Heart left ventricle (tissue), 16 donors: ENCODE results near the gene PPFIA2. TPM values are rescaled to one million over a fixed set of nuclear protein-coding genes. Genes with fewer than 3 reads are reported as not detected.

ENCODE experiments used
- ATAC-seq, 4 donors: fragments of 200-7000 bp; cut with Tn5 transposase; one replicate each; pipeline ENCODE4 v1.9.1; 2020 to 2022; ENCODE audit warnings: moderate library complexity in 4 of 4, mild to moderate bottlenecking in 3 of 4, moderate number of reproducible peaks in 1 of 4
- DNase-seq, 5 donors: peaks; one replicate each; pipeline ENCODE4 v3.0.0-alpha.2; 2020
- H3K27ac ChIP-seq, 12 donors: fragments of 200-600 bp; sonication (generic) in 4 of 12; one replicate each; pipeline versions ENCODE4 v1.5.0 to v1.8.0; 2016 to 2022; ENCODE audit warnings: mild to moderate bottlenecking in 2 of 12
- H3K27me3 ChIP-seq, 9 donors: fragments of 200-600 bp; sonication (generic) in 2 of 9; one replicate each; pipeline versions ENCODE4 v1.5.1 to v1.8.0; 2016 to 2022; ENCODE audit warnings: mild to moderate bottlenecking in 3 of 9
- H3K36me3 ChIP-seq, 9 donors: fragments of 200-600 bp; sonication (generic) in 2 of 9; one replicate each; pipeline versions ENCODE4 v1.5.0 to v1.8.0; 2018 to 2022; ENCODE audit warnings: mild to moderate bottlenecking in 2 of 9
- H3K4me1 ChIP-seq, 12 donors: fragments of 200-600 bp; sonication (generic) in 4 of 12; one replicate each; pipeline versions ENCODE4 v1.5.0 to v1.8.0; 2016 to 2022; ENCODE audit warnings: mild to moderate bottlenecking in 3 of 12
- H3K4me3 ChIP-seq, 12 donors: fragments of 200-600 bp; sonication (generic) in 4 of 12; one replicate each; pipeline versions ENCODE4 v1.5.0 to v1.8.0; 2017 to 2022; ENCODE audit warnings: mild to moderate bottlenecking in 9 of 12, moderate library complexity in 4 of 12
- H3K9me3 ChIP-seq, 12 donors: fragments of 200-600 bp; sonication (generic) in 4 of 12; one replicate each; pipeline versions ENCODE4 v1.5.0 to v1.8.0; 2016 to 2022; ENCODE audit warnings: mild to moderate bottlenecking in 1 of 12
- POLR2A ChIP-seq, 2 donors: fragments of 450-650 bp; IDR thresholded peaks; one replicate each; pipeline ENCODE4 v1.6.1; 2017; ENCODE audit warnings: antibody characterized with exemption in 2 of 2, mild to moderate bottlenecking in 2 of 2, moderate library complexity in 2 of 2
- WGBS, 4 donors: extraction: QIAGEN DNeasy Blood & Tissue Kit in 2 of 4; methylation state at CpG; one replicate each; pipeline versions ENCODE4 v1.1.5 to v1.1.7; 2013 to 2018; 5-methylcytosine and 5-hydroxymethylcytosine counted together
- intact Hi-C, 10 donors: fragments of 100-400 bp; cut with DNase I; formaldehyde crosslinking; loops; one replicate each; pipeline versions ENCODE4 v1.11.1 to v1.14.2; 2022
- polyA plus RNA-seq, 2 donors: library from polyadenylated mRNA; stranded (reverse); fragments of 200-250 nt; gene quantifications; one replicate each; pipeline ENCODE4 v1.2.3, GENCODE V29; 2013
- total RNA-seq, 9 donors: library from RNA; depleted of rRNA in 2 of 9; stranded (reverse); fragments of >200 nt in 2 of 9; fragmentation: NEBNext Ultra II Directional in 3 of 9; extraction: Animal tissue kit (Norgen Biotek cat#: 25700) in 3 of 9; gene quantifications; one replicate each; pipeline versions ENCODE4 v1.1.0 to v1.2.4, GENCODE V29; 2016 to 2023
- TF ChIP-seq, protein P1 (sequence below), 12 donors: fragments of 200-600 bp; sonication (generic) in 4 of 12; IDR thresholded peaks; one replicate each; pipeline versions ENCODE4 v1.5.0 to v1.8.0; 2018 to 2022; ENCODE audit warnings: antibody characterized with exemption in 12 of 12, mild to moderate bottlenecking in 5 of 12
- donor health status: ischemic (EF 13 %, LVEDD 7.1; RV severe dilation, severe dysfunction).
- donor health status: healthy with polysubstance abuse.
- donor health status: DM: no; HTN: yes; CAD: no.
- donor health status: DM: no; HTN: no; CAD: no.
- donor health status: ischemic (EF 25% LVEDD 6.9; RV normal size, moderate dysfunction).
- donor health status: ischemic (EF 25% LVEDD 5.7; RV mildly dilated, moderate dysfunction).
- donor health status: healthy.
- donor health status: DM: yes; HTN: yes; CAD: no.
- donor health status: ischemic (EF 35%, LVEDD 5.7; RV mildly dilated, moderate dysfunction).
- donor health status: nonischemic (EF 11% LVEDD 7.7; RV severe dilation, severe dysfunction).
- donor health status: DM: yes; HTN: yes; CAD: no.
- donor health status: PGD.
- donor health status: ischemic (EF 29% LVEDD 5.4; RV normal size, mild dysfunction).
- donor health status: nonischemic (EF 23%, LVEDD 6.1; RV moderate dilation, normal function).

PPFIA2 gene
- total and polyA plus RNA-seq, 11 donors, result 0.08 to 1.3 (median 0.49) TPM; not detected in 3

GRCh38 chr12:81329085-81329484, 430.1 kb downstream of the PPFIA2 start:
- TF ChIP-seq POLR2A (IDR thresholded peaks at IDR 0.05), result no peak
- TF ChIP-seq, protein P1, sequence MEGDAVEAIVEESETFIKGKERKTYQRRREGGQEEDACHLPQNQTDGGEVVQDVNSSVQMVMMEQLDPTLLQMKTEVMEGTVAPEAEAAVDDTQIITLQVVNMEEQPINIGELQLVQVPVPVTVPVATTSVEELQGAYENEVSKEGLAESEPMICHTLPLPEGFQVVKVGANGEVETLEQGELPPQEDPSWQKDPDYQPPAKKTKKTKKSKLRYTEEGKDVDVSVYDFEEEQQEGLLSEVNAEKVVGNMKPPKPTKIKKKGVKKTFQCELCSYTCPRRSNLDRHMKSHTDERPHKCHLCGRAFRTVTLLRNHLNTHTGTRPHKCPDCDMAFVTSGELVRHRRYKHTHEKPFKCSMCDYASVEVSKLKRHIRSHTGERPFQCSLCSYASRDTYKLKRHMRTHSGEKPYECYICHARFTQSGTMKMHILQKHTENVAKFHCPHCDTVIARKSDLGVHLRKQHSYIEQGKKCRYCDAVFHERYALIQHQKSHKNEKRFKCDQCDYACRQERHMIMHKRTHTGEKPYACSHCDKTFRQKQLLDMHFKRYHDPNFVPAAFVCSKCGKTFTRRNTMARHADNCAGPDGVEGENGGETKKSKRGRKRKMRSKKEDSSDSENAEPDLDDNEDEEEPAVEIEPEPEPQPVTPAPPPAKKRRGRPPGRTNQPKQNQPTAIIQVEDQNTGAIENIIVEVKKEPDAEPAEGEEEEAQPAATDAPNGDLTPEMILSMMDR (IDR thresholded peaks at IDR 0.05), result no peak
- Histone ChIP-seq H3K27me3 (no peaks in the 10 kb centered on the region), H3K9me3 (no peaks in the 10 kb centered on the region), H3K4me3 (no peak overlapping the region), H3K4me1 (no peaks in the 10 kb centered on the region), H3K36me3 (no peaks in the 10 kb centered on the region), H3K27ac (no peak overlapping the region)
- intact Hi-C loops, result no loop called here
- DNase-seq (no peak), ATAC-seq (no peak)
- 65 to 85% (median 79%) methylated on average over 2 of the region's 2 CpGs for WGBS, 4 donors

GRCh38 chr12:81327425-81327824, 431.7 kb downstream of the PPFIA2 start:
- no peak for DNase-seq
- Histone ChIP-seq H3K36me3 (no peaks in the 10 kb centered on the region), H3K27ac (no peak overlapping the region), H3K9me3 (no peaks in the 10 kb centered on the region), H3K4me3 (no peak overlapping the region), H3K27me3 (no peaks in the 10 kb centered on the region), H3K4me1 (no peaks in the 10 kb centered on the region)
- ATAC-seq, result no peak
- TF ChIP-seq POLR2A (IDR thresholded peaks at IDR 0.05), result no peak
- TF ChIP-seq, protein P1 (IDR thresholded peaks at IDR 0.05), result no peak
- intact Hi-C loops, result no loop called here

- no peak for DNase-seq
- Histone ChIP-seq H3K27me3 (no peaks in the 10 kb centered on the region), H3K9me3 (no peaks in the 10 kb centered on the region), H3K4me1 (no peaks in the 10 kb centered on the region), H3K4me3 (no peak overlapping the region), H3K27ac (no peak overlapping the region), H3K36me3 (no peaks in the 10 kb centered on the region)
- TF ChIP-seq POLR2A (IDR thresholded peaks at IDR 0.05), result no peak
- TF ChIP-seq, protein P1 (IDR thresholded peaks at IDR 0.05), result no peak
- ATAC-seq, result no peak
- intact Hi-C loops, result no loop called here
Measured at GRCh38 chr12:81325086-81325485, 434.1 kb downstream of the PPFIA2 start.

DNA sequence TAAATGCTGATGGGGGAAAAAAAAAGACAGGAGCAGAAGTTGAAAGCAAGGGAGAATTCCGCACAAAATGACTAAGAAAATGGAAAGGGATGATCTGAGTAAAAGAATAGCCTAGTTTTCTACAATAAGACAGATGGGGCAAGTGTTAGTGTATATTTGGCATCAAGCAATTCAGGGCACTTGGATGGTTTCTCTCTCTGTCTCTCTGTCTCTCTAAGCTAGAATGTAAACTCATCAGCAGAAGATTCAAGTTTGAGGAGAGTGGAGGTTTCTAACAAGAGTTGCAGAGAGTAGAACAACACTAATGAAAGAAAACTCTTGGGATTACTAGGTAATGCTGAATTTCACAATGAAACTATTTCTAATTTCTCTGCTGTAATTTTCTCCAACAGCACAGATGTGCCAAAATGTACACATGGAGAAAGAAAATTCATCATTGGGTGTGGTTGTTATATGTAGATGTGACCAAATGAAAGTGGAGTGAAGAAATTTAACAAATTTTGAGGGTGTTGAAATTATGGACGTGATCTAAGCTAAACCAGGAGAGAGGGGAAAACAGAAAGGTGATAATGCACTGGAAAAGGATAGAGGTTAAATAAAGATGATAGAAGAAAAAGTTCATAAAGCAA, 444.1 kb downstream of the PPFIA2 start:
- 62 to 78% (median 75%) methylated on average over 2 of the region's 2 CpGs for WGBS, 4 donors
- DNase-seq (no peak), ATAC-seq (no peak)
- intact Hi-C loops, result no loop called here
- no peaks in the 10 kb centered on the region for H3K36me3 ChIP-seq
- H3K4me3 ChIP-seq, result no peak overlapping the region
- H3K4me1 ChIP-seq, result no peaks in the 10 kb centered on the region
- H3K27ac ChIP-seq, result no peak overlapping the region
- TF ChIP-seq, protein P1 (IDR thresholded peaks at IDR 0.05), result no peak
- no peak for TF ChIP-seq POLR2A (IDR thresholded peaks at IDR 0.05)
- H3K9me3 ChIP-seq, result no peaks in the 10 kb centered on the region
- H3K27me3 ChIP-seq, result no peaks in the 10 kb centered on the region
